Heart left ventricle (tissue), 13 donors: ENCODE measurements around the gene ZNF362.

Experiments
- POLR2A ChIP-seq, 2 donors: fragments of 450-650 bp; IDR thresholded peaks; one replicate each; pipeline ENCODE4 v1.6.1; 2017; ENCODE audit warnings: antibody characterized with exemption in 2 of 2, mild to moderate bottlenecking in 2 of 2, moderate library complexity in 2 of 2
- TF ChIP-seq, protein P1 (sequence below), 12 donors: fragments of 200-600 bp; sonication (generic) in 4 of 12; IDR thresholded peaks; one replicate each; pipeline versions ENCODE4 v1.5.0 to v1.8.0; 2018 to 2022; ENCODE audit warnings: antibody characterized with exemption in 12 of 12, mild to moderate bottlenecking in 5 of 12
- donor health status: ischemic (EF 13 %, LVEDD 7.1; RV severe dilation, severe dysfunction).
- donor health status: DM: no; HTN: yes; CAD: no.
- donor health status: DM: no; HTN: no; CAD: no.
- donor health status: ischemic (EF 25% LVEDD 6.9; RV normal size, moderate dysfunction).
- donor health status: ischemic (EF 25% LVEDD 5.7; RV mildly dilated, moderate dysfunction).
- donor health status: ischemic (EF 35%, LVEDD 5.7; RV mildly dilated, moderate dysfunction).
- donor health status: nonischemic (EF 11% LVEDD 7.7; RV severe dilation, severe dysfunction).
- donor health status: DM: yes; HTN: yes; CAD: no.
- donor health status: PGD.
- donor health status: ischemic (EF 29% LVEDD 5.4; RV normal size, mild dysfunction).
- donor health status: nonischemic (EF 23%, LVEDD 6.1; RV moderate dilation, normal function).

DNA sequence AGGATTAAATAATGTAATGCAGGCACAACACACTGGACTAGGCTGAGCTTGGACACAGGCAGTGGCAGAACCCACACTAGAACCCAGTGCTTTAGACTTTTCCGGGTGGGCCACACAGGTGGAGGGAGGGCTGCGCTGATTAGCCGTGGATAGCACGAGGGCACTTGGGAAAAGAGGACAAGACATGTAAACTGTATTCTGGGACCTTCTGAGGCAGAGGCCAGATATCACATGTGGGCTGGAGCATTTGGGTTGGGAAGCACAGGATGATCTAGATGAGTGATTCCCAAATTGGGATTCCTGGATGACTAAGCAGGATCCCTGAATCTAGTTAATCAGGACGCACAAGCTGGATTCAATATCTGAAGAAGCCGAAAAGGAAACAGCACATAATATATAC, 84.9 kb downstream of the ZNF362 start:
- TF ChIP-seq POLR2A (IDR thresholded peaks at IDR 0.05): no peak
- TF ChIP-seq, protein P1, sequence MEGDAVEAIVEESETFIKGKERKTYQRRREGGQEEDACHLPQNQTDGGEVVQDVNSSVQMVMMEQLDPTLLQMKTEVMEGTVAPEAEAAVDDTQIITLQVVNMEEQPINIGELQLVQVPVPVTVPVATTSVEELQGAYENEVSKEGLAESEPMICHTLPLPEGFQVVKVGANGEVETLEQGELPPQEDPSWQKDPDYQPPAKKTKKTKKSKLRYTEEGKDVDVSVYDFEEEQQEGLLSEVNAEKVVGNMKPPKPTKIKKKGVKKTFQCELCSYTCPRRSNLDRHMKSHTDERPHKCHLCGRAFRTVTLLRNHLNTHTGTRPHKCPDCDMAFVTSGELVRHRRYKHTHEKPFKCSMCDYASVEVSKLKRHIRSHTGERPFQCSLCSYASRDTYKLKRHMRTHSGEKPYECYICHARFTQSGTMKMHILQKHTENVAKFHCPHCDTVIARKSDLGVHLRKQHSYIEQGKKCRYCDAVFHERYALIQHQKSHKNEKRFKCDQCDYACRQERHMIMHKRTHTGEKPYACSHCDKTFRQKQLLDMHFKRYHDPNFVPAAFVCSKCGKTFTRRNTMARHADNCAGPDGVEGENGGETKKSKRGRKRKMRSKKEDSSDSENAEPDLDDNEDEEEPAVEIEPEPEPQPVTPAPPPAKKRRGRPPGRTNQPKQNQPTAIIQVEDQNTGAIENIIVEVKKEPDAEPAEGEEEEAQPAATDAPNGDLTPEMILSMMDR (IDR thresholded peaks at IDR 0.05): no peak
